ENCODE measurements around the gene ACSM5.

- TF ChIP-seq CTCF (IDR thresholded peaks at IDR 0.05) (no peak), POLR2A (IDR thresholded peaks at IDR 0.05) (no peak)
These were observed 21.6 kb downstream of the ACSM5 start for GRCh38 chr16:20430948-20431347.
